Lower leg skin (tissue), 3 donors: ENCODE measurements around the gene SLC26A11.

ENCODE experiments used
- POLR2A ChIP-seq, 2 donors: fragments of 450-650 bp; IDR thresholded peaks; one replicate each; pipeline ENCODE4 v1.6.1; 2016 to 2017; ENCODE audit warnings: antibody characterized with exemption in 2 of 2, mild to moderate bottlenecking in 1 of 2, moderate library complexity in 1 of 2
- TF ChIP-seq, protein P1 (sequence below), 3 donors: fragments of 450-650 bp; IDR thresholded peaks; one replicate each; pipeline ENCODE4 v1.5.1; 2016; ENCODE audit warnings: antibody characterized with exemption in 3 of 3, mild to moderate bottlenecking in 3 of 3, moderate library complexity in 2 of 3

DNA sequence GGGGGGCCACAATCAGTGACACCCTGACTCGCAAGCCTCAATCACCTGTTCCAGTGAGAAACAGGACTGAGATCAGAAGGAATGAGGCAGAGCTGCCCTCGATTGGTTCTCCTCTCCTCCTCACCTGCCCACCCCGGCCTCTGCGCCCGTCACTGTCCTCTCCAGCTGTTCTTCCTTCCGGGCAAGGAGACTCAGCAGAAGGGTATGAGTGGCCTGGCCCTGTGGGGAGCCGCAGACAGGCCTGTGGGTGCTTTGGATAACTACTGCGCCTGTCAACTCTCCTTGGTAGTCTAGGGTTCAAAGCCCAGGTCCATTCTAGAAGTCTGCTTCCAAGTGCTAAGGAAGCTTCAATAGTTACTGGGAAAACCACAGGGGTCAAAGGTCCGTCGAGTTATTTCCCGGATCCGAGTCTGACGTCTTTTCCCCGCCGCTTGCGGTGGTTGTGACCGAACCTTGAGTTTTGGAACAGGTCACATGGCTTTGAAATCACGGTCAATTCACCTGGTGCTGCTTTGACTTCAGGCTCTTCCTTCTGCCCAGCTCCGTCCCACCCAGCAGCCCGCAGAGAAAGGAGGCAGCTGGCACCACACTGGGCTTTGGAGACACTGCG, 42.1 kb upstream of the SLC26A11 start:
- TF ChIP-seq, protein P1, sequence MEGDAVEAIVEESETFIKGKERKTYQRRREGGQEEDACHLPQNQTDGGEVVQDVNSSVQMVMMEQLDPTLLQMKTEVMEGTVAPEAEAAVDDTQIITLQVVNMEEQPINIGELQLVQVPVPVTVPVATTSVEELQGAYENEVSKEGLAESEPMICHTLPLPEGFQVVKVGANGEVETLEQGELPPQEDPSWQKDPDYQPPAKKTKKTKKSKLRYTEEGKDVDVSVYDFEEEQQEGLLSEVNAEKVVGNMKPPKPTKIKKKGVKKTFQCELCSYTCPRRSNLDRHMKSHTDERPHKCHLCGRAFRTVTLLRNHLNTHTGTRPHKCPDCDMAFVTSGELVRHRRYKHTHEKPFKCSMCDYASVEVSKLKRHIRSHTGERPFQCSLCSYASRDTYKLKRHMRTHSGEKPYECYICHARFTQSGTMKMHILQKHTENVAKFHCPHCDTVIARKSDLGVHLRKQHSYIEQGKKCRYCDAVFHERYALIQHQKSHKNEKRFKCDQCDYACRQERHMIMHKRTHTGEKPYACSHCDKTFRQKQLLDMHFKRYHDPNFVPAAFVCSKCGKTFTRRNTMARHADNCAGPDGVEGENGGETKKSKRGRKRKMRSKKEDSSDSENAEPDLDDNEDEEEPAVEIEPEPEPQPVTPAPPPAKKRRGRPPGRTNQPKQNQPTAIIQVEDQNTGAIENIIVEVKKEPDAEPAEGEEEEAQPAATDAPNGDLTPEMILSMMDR (IDR thresholded peaks at IDR 0.05), result no peak
- no peak for TF ChIP-seq POLR2A (IDR thresholded peaks at IDR 0.05)
